Stimulated activated CD8-positive, alpha-beta memory T cell treated with anti-CD3 and anti-CD28 coated beads, Interleukin-12 subunit alpha, Interleukin-12 subunit beta, amount 100 ng/mL, for 4 hours (primary cell): ENCODE data around the gene RBMS3.

Experiments
- DNase-seq: peaks from one replicate; pipeline ENCODE4 v3.0.0-alpha.2; 2020; ENCODE audit warnings: low read depth

RBMS3 gene

GRCh38 chr3:29679944-29680343 lies 399.1 kb downstream of the RBMS3 start:
- DNase-seq = no peak

GRCh38 chr3:29683018-29683993 lies 402.4 kb downstream of the RBMS3 start:
- DNase-seq = no peak

- no peak for DNase-seq
Observed at GRCh38 chr3:29686889-29687592, 406.2 kb downstream of the RBMS3 start.

GRCh38 chr3:29690686-29691353 lies 409.9 kb downstream of the RBMS3 start:
- no peak for DNase-seq

GRCh38 chr3:29693863-29694262 lies 413.0 kb downstream of the RBMS3 start:
- DNase-seq = no peak

- no peak for DNase-seq
Observed at GRCh38 chr3:29694331-29694730, 413.5 kb downstream of the RBMS3 start.

GRCh38 chr3:29694783-29695182 lies 413.9 kb downstream of the RBMS3 start:
- no peak for DNase-seq

GRCh38 chr3:29695201-29695600 lies 414.3 kb downstream of the RBMS3 start:
- no peak for DNase-seq

- no peak for DNase-seq
Observed at GRCh38 chr3:29695643-29696198, 414.9 kb downstream of the RBMS3 start.

GRCh38 chr3:29696311-29696710 lies 415.4 kb downstream of the RBMS3 start:
- no peak for DNase-seq

- no peak for DNase-seq
Observed at GRCh38 chr3:29697989-29698388, 417.1 kb downstream of the RBMS3 start.

- DNase-seq = no peak
Observed at GRCh38 chr3:29700256-29700655, 419.4 kb downstream of the RBMS3 start.

GRCh38 chr3:29701326-29701983 lies 420.6 kb downstream of the RBMS3 start:
- DNase-seq = no peak

- DNase-seq = no peak
Observed at GRCh38 chr3:29705906-29706844, 425.3 kb downstream of the RBMS3 start.

GRCh38 chr3:29708884-29709283 lies 428.0 kb downstream of the RBMS3 start:
- DNase-seq = no peak

GRCh38 chr3:29711255-29711771 lies 430.4 kb downstream of the RBMS3 start:
- DNase-seq = no peak

- DNase-seq = no peak
Observed at GRCh38 chr3:29716213-29716612, 435.3 kb downstream of the RBMS3 start.

- no peak for DNase-seq
Observed at GRCh38 chr3:29718661-29719065, 437.8 kb downstream of the RBMS3 start.

- DNase-seq = no peak
Observed at GRCh38 chr3:29720665-29721064, 439.8 kb downstream of the RBMS3 start.

- DNase-seq = no peak
Observed at GRCh38 chr3:29721789-29722188, 440.9 kb downstream of the RBMS3 start.
